HepG2 (cell line): ENCODE measurements around the gene ACAD11. TPM values are rescaled to one million over a fixed set of nuclear protein-coding genes. Genes with fewer than 3 reads are reported as not detected.

ENCODE experiments used
- RFX5 ChIP-seq: IDR thresholded peaks from 2 replicates; pipeline ENCODE4 v1.6.1; 2011; ENCODE audit warnings: low read depth, low read length, improper control_type of control experiment
- XRCC5 ChIP-seq: fragments of 200-400 bp; formaldehyde crosslinking; optimal IDR thresholded peaks from 2 replicates; pipeline ENCODE3; 2017; ENCODE audit warnings: mild to moderate bottlenecking, low read length
- ZNF138 ChIP-seq: sonication (generic); formaldehyde crosslinking; IDR thresholded peaks from 2 replicates; pipeline ENCODE4 v1.5.0; 2020; ENCODE audit warnings: mild to moderate bottlenecking, low read depth, missing genetic modification reagents
- ZNF431 ChIP-seq: sonication (generic); formaldehyde crosslinking; IDR thresholded peaks from 2 replicates; pipeline ENCODE4 v1.9.0; 2022; ENCODE audit warnings: missing genetic modification reagents, low read depth, mild to moderate bottlenecking, borderline replicate concordance
- ZNF577 ChIP-seq: sonication (generic); formaldehyde crosslinking; IDR thresholded peaks from 2 replicates; pipeline ENCODE4 v1.4.0; 2020; ENCODE audit warnings: mild to moderate bottlenecking, low read depth, missing genetic modification reagents, borderline replicate concordance
- polyA plus RNA-seq, 8 experiments: library from polyadenylated mRNA; depleted of rRNA in 3 of 8; stranded (reverse) in 7 of 8; unstranded in 1 of 8; fragments of >200 nt; fragmentation: Illumina TruSeq in 4 of 8; extraction: Trizol in 4 of 8; gene quantifications; 2 replicates each; pipeline versions ENCODE4 v1.2.1 to v1.2.3, GENCODE V29; 2011 to 2016; ENCODE audit warnings: low read depth in 4 of 8, missing spikeins in 1 of 8, mixed read lengths in 1 of 8; ENCODE audit not compliant: insufficient read depth in 1 of 8
- total RNA-seq, 5 experiments: library from RNA; depleted of rRNA; stranded (reverse); fragments of >200 nt; fragmentation: Illumina TruSeq; extraction: Trizol; gene quantifications; 2 replicates each; pipeline ENCODE4 v1.2.3, GENCODE V29; 2016; ENCODE audit warnings: low read depth in 1 of 5
- TF ChIP-seq, protein P1 (sequence below): sonication (generic); formaldehyde crosslinking; IDR thresholded peaks from 2 replicates; pipeline ENCODE4 v1.5.0; 2020; ENCODE audit warnings: mild to moderate bottlenecking, missing genetic modification reagents, borderline replicate concordance
- TF ChIP-seq, protein P2 (sequence below): sonication (generic); formaldehyde crosslinking; IDR thresholded peaks from 2 replicates; pipeline ENCODE4 v1.5.0; 2020; ENCODE audit warnings: mild to moderate bottlenecking, missing genetic modification reagents
- TF ChIP-seq, protein P3 (sequence below): fragments of 450-650 bp; IDR thresholded peaks from 2 replicates; pipeline ENCODE4 v1.6.1; 2017; ENCODE audit warnings: mild to moderate bottlenecking
- TF ChIP-seq, protein P4 (sequence below): sonication (generic); formaldehyde crosslinking; conservative IDR thresholded peaks from 2 replicates; pipeline ENCODE4 v1.4.0; 2020; ENCODE audit warnings: missing genetic modification reagents

Gene ACAD11
- total and polyA plus RNA-seq, 2 of the 13 experiments (the other 11 are each of a cell fraction or from before 2014, with no cell fraction given), result 30.6 to 56.9 TPM

DNA sequence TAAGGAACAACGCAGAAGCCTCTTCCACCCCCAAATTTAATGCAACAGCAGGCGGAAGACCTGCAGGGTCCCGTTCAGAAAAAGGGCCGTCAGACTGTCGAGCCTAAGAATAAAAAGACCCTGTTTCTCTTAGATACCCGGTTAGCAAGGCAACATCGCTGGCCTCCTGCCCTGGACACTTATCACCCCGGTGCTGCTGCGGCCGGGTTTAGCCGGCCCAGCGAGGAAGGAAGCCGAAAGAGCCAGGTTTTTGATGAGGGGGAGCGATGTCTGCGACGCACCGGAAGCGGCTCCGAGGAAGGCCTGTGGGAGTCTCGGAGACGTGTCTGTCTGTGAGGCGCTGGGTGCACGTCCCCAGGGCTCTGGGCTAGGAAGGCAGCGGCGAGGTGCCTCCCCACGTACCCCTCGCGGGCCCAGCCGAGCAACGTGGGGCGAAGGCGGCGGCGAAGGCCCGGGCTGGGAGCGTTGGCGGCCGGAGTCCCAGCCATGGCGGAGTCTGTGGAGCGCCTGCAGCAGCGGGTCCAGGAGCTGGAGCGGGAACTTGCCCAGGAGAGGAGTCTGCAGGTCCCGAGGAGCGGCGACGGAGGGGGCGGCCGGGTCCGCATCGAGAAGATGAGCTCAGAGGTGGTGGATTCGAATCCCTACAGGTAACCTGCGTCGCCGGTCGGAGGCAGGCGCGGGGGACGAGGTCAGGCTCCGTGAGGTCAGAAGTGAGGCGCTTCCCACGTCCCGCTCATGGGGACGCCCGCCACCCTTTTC is 622 bp upstream of the ACAD11 start, which contains the start of gene UBA5 (continued):
- TF ChIP-seq, protein P1, sequence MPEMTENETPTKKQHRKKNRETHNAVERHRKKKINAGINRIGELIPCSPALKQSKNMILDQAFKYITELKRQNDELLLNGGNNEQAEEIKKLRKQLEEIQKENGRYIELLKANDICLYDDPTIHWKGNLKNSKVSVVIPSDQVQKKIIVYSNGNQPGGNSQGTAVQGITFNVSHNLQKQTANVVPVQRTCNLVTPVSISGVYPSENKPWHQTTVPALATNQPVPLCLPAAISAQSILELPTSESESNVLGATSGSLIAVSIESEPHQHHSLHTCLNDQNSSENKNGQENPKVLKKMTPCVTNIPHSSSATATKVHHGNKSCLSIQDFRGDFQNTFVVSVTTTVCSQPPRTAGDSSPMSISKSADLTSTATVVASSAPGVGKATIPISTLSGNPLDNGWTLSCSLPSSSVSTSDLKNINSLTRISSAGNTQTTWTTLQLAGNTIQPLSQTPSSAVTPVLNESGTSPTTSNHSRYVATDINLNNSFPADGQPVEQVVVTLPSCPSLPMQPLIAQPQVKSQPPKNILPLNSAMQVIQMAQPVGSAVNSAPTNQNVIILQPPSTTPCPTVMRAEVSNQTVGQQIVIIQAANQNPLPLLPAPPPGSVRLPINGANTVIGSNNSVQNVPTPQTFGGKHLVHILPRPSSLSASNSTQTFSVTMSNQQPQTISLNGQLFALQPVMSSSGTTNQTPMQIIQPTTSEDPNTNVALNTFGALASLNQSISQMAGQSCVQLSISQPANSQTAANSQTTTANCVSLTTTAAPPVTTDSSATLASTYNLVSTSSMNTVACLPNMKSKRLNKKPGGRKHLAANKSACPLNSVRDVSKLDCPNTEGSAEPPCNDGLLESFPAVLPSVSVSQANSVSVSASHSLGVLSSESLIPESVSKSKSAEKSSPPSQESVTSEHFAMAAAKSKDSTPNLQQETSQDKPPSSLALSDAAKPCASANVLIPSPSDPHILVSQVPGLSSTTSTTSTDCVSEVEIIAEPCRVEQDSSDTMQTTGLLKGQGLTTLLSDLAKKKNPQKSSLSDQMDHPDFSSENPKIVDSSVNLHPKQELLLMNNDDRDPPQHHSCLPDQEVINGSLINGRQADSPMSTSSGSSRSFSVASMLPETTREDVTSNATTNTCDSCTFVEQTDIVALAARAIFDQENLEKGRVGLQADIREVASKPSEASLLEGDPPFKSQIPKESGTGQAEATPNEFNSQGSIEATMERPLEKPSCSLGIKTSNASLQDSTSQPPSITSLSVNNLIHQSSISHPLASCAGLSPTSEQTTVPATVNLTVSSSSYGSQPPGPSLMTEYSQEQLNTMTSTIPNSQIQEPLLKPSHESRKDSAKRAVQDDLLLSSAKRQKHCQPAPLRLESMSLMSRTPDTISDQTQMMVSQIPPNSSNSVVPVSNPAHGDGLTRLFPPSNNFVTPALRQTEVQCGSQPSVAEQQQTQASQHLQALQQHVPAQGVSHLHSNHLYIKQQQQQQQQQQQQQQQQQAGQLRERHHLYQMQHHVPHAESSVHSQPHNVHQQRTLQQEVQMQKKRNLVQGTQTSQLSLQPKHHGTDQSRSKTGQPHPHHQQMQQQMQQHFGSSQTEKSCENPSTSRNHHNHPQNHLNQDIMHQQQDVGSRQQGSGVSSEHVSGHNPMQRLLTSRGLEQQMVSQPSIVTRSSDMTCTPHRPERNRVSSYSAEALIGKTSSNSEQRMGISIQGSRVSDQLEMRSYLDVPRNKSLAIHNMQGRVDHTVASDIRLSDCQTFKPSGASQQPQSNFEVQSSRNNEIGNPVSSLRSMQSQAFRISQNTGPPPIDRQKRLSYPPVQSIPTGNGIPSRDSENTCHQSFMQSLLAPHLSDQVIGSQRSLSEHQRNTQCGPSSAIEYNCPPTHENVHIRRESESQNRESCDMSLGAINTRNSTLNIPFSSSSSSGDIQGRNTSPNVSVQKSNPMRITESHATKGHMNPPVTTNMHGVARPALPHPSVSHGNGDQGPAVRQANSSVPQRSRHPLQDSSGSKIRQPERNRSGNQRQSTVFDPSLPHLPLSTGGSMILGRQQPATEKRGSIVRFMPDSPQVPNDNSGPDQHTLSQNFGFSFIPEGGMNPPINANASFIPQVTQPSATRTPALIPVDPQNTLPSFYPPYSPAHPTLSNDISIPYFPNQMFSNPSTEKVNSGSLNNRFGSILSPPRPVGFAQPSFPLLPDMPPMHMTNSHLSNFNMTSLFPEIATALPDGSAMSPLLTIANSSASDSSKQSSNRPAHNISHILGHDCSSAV (CRISPR knock-in tag), result no peak
- no peak for TF ChIP-seq RFX5
- TF ChIP-seq, protein P2, sequence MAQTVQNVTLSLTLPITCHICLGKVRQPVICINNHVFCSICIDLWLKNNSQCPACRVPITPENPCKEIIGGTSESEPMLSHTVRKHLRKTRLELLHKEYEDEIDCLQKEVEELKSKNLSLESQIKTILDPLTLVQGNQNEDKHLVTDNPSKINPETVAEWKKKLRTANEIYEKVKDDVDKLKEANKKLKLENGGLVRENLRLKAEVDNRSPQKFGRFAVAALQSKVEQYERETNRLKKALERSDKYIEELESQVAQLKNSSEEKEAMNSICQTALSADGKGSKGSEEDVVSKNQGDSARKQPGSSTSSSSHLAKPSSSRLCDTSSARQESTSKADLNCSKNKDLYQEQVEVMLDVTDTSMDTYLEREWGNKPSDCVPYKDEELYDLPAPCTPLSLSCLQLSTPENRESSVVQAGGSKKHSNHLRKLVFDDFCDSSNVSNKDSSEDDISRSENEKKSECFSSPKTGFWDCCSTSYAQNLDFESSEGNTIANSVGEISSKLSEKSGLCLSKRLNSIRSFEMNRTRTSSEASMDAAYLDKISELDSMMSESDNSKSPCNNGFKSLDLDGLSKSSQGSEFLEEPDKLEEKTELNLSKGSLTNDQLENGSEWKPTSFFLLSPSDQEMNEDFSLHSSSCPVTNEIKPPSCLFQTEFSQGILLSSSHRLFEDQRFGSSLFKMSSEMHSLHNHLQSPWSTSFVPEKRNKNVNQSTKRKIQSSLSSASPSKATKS (CRISPR knock-in tag), result no peak
- no peak for TF ChIP-seq ZNF577
- TF ChIP-seq ZNF431 (CRISPR knock-in tag), result 0 out of 2 replicates have a peak, but pooled peaks have one; percentile 23
- TF ChIP-seq XRCC5, result no peak
- no peak for TF ChIP-seq ZNF138 (CRISPR knock-in tag)
- TF ChIP-seq, protein P3, sequence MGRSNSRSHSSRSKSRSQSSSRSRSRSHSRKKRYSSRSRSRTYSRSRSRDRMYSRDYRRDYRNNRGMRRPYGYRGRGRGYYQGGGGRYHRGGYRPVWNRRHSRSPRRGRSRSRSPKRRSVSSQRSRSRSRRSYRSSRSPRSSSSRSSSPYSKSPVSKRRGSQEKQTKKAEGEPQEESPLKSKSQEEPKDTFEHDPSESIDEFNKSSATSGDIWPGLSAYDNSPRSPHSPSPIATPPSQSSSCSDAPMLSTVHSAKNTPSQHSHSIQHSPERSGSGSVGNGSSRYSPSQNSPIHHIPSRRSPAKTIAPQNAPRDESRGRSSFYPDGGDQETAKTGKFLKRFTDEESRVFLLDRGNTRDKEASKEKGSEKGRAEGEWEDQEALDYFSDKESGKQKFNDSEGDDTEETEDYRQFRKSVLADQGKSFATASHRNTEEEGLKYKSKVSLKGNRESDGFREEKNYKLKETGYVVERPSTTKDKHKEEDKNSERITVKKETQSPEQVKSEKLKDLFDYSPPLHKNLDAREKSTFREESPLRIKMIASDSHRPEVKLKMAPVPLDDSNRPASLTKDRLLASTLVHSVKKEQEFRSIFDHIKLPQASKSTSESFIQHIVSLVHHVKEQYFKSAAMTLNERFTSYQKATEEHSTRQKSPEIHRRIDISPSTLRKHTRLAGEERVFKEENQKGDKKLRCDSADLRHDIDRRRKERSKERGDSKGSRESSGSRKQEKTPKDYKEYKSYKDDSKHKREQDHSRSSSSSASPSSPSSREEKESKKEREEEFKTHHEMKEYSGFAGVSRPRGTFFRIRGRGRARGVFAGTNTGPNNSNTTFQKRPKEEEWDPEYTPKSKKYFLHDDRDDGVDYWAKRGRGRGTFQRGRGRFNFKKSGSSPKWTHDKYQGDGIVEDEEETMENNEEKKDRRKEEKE, result no peak
- TF ChIP-seq, protein P4, sequence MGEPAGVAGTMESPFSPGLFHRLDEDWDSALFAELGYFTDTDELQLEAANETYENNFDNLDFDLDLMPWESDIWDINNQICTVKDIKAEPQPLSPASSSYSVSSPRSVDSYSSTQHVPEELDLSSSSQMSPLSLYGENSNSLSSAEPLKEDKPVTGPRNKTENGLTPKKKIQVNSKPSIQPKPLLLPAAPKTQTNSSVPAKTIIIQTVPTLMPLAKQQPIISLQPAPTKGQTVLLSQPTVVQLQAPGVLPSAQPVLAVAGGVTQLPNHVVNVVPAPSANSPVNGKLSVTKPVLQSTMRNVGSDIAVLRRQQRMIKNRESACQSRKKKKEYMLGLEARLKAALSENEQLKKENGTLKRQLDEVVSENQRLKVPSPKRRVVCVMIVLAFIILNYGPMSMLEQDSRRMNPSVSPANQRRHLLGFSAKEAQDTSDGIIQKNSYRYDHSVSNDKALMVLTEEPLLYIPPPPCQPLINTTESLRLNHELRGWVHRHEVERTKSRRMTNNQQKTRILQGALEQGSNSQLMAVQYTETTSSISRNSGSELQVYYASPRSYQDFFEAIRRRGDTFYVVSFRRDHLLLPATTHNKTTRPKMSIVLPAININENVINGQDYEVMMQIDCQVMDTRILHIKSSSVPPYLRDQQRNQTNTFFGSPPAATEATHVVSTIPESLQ (CRISPR knock-in tag), result 0 out of 2 replicates have a peak, but pooled peaks have one; percentile 27
